GM23248 (cell line): ENCODE data around the gene CENPN. TPM values are rescaled to one million over a fixed set of nuclear protein-coding genes. Genes with fewer than 3 reads are reported as not detected.

Experiments
- DNase-seq: peaks from one replicate; pipeline ENCODE4 v3.0.0-alpha.2; 2015
- H2AFZ ChIP-seq: fragments of 200-600 bp; sonication (generic); 2 replicates; pipeline ENCODE4 v1.6.1; 2016; ENCODE audit warnings: antibody characterized with exemption
- H3F3A ChIP-seq: fragments of 200-600 bp; sonication (generic); 2 replicates; pipeline ENCODE4 v1.6.1; 2016; ENCODE audit warnings: mild to moderate bottlenecking, antibody characterized with exemption, mixed run types; ENCODE audit not compliant: insufficient read depth
- H3K27ac ChIP-seq: fragments of 200-600 bp; sonication (generic); 2 replicates; pipeline ENCODE4 v1.5.1; 2016; ENCODE audit warnings: mild to moderate bottlenecking
- H3K27me3 ChIP-seq: fragments of 200-600 bp; sonication (generic); replicated peaks from 2 replicates; pipeline ENCODE4 v1.6.1; 2016; ENCODE audit warnings: mild to moderate bottlenecking; ENCODE audit not compliant: insufficient read depth
- H3K36me3 ChIP-seq: fragments of 200-600 bp; sonication (generic); 2 replicates; pipeline ENCODE4 v1.6.1; 2016; ENCODE audit warnings: low read depth, mild to moderate bottlenecking
- H3K4me1 ChIP-seq: fragments of 200-600 bp; sonication (generic); 2 replicates; pipeline ENCODE4 v1.6.1; 2016; ENCODE audit warnings: mild to moderate bottlenecking; ENCODE audit not compliant: insufficient read depth
- H3K4me2 ChIP-seq: fragments of 200-600 bp; sonication (generic); one replicate; pipeline ENCODE4 v1.6.1; 2016; ENCODE audit warnings: mild to moderate bottlenecking; ENCODE audit not compliant: unreplicated experiment
- H3K4me3 ChIP-seq: fragments of 200-600 bp; sonication (generic); 2 replicates; pipeline ENCODE4 v1.5.1; 2016; ENCODE audit warnings: mild to moderate bottlenecking
- H3K79me2 ChIP-seq: fragments of 200-600 bp; sonication (generic); 2 replicates; pipeline ENCODE4 v1.6.1; 2016; ENCODE audit warnings: mild to moderate bottlenecking; ENCODE audit not compliant: insufficient read depth
- H3K9ac ChIP-seq: fragments of 200-600 bp; sonication (generic); 2 replicates; pipeline ENCODE4 v1.6.1; 2016; ENCODE audit warnings: mild to moderate bottlenecking
- H3K9me2 ChIP-seq: fragments of 200-600 bp; sonication (generic); 2 replicates; pipeline ENCODE4 v1.6.1; 2016; ENCODE audit warnings: mixed run types, mild to moderate bottlenecking, moderate library complexity; ENCODE audit not compliant: insufficient read depth
- H3K9me3 ChIP-seq: fragments of 200-600 bp; sonication (generic); one replicate; pipeline ENCODE4 v1.6.1; 2017; ENCODE audit warnings: low read depth
- H4K20me1 ChIP-seq: fragments of 200-600 bp; sonication (generic); 2 replicates; pipeline ENCODE4 v1.6.0; 2016; ENCODE audit not compliant: insufficient read depth
- EZH2 ChIP-seq: fragments of 200-600 bp; sonication (generic); IDR thresholded peaks from 2 replicates; pipeline ENCODE4 v1.6.1; 2018; ENCODE audit warnings: antibody characterized with exemption, mild to moderate bottlenecking; ENCODE audit not compliant: insufficient read depth, poor library complexity, severe bottlenecking
- EZH2phosphoT487 ChIP-seq: fragments of 200-600 bp; sonication (generic); IDR thresholded peaks from 2 replicates; pipeline ENCODE4 v1.6.1; 2018; ENCODE audit warnings: antibody characterized with exemption, moderate library complexity, mild to moderate bottlenecking, low read depth; ENCODE audit not compliant: insufficient read depth
- WGBS, 2 experiments: methylation state at CpG; one replicate each; pipeline ENCODE4 v1.1.6; 2015 to 2017; ENCODE audit warnings: low lambda C conversion rate in 2 of 2, low coverage in 1 of 2; ENCODE audit errors: missing lambda C conversion rate in 2 of 2; 5-methylcytosine and 5-hydroxymethylcytosine counted together
- in situ Hi-C: fragments of 300-500 bp; cut with MboI; formaldehyde crosslinking; loops from 2 replicates; pipeline ENCODE4 v1.15.0; 2020
- polyA plus RNA-seq: library from polyadenylated mRNA; unstranded; fragments of >200 nt; fragmentation: Nextera tagmentation; extraction: Ambion mirVana; gene quantifications from 2 replicates; pipeline ENCODE4 v1.2.1, GENCODE V29; 2016
- total RNA-seq: library from RNA; depleted of rRNA; stranded (reverse); fragments of >200 nt; shearing (Covaris generic); gene quantifications from 2 replicates; pipeline ENCODE4 v1.2.3, GENCODE V29; 2014

CENPN gene
- total and polyA plus RNA-seq, 2 experiments from 2014 or later: 29.0 to 29.2 TPM

- TF ChIP-seq EZH2 (no peak), EZH2phosphoT487 (no peak)
- no peak overlapping the region for H3K9ac ChIP-seq
- no peaks in the 10 kb centered on the region for H4K20me1 ChIP-seq
- no peaks in the 10 kb centered on the region for H3K9me3 ChIP-seq
- H3K4me2 ChIP-seq: no peak overlapping the region
- in situ Hi-C loops: no loop called here
- H2AFZ ChIP-seq: no peak overlapping the region
- no peak overlapping the region for H3K27ac ChIP-seq
- no peaks in the 10 kb centered on the region; the same call in 1 of the 2 replicates for H3K9me2 ChIP-seq
- peaks cover 4% of the 10 kb centered on the region; the same call in 1 of the 2 replicates for H3F3A ChIP-seq
- H3K4me1 ChIP-seq: no peaks in the 10 kb centered on the region
- DNase-seq: no peak
- H3K4me3 ChIP-seq: no peak overlapping the region
- H3K27me3 ChIP-seq: no peaks in the 10 kb centered on the region
- no peaks in the 10 kb centered on the region for H3K79me2 ChIP-seq
- H3K36me3 ChIP-seq: no peaks in the 10 kb centered on the region
- WGBS, 2 experiments: 79 to 88% methylated on average over 4 of the region's 4 CpGs
Observed at GRCh38 chr16:80966617-80967016, 40.4 kb upstream of the CENPN start.

- in situ Hi-C loops: no loop called here
- no peaks in the 10 kb centered on the region for H3K79me2 ChIP-seq
- no peaks in the 10 kb centered on the region for H3K9me3 ChIP-seq
- no peaks in the 10 kb centered on the region for H3K36me3 ChIP-seq
- H4K20me1 ChIP-seq: no peaks in the 10 kb centered on the region
- H2AFZ ChIP-seq: no peak overlapping the region
- 72 to 83% methylated on average over 4 of the region's 4 CpGs for WGBS, 2 experiments
- DNase-seq: peak; percentile 68
- H3K27ac ChIP-seq: no peak overlapping the region
- no peaks in the 10 kb centered on the region; the same call in 1 of the 2 replicates for H3K9me2 ChIP-seq
- no peak overlapping the region for H3K4me3 ChIP-seq
- H3K4me2 ChIP-seq: no peak overlapping the region
- H3K9ac ChIP-seq: no peak overlapping the region
- peaks cover 4% of the 10 kb centered on the region; the same call in 1 of the 2 replicates for H3F3A ChIP-seq
- no peaks in the 10 kb centered on the region for H3K4me1 ChIP-seq
- TF ChIP-seq EZH2: no peak
- no peak for TF ChIP-seq EZH2phosphoT487
- no peaks in the 10 kb centered on the region for H3K27me3 ChIP-seq
Observed at GRCh38 chr16:80968386-80969113, 38.5 kb upstream of the CENPN start.

- Histone ChIP-seq H3K36me3 (no peaks in the 10 kb centered on the region), H3K4me2 (no peak overlapping the region), H3K27me3 (no peaks in the 10 kb centered on the region), H3K79me2 (no peaks in the 10 kb centered on the region), H3F3A (no peaks in the 10 kb centered on the region), H2AFZ (no peak overlapping the region), H3K4me1 (no peaks in the 10 kb centered on the region), H3K9ac (no peak overlapping the region), H3K27ac (no peak overlapping the region), H3K9me3 (no peaks in the 10 kb centered on the region), H4K20me1 (no peaks in the 10 kb centered on the region), H3K9me2 (no peaks in the 10 kb centered on the region), H3K4me3 (no peak overlapping the region)
- in situ Hi-C loops: no loop called here
- 92 to 98% methylated on average over 3 of the region's 3 CpGs for WGBS, 2 experiments
- TF ChIP-seq EZH2 (no peak), EZH2phosphoT487 (no peak)
- DNase-seq: no peak
Observed at GRCh38 chr16:80969114-80969484, 37.9 kb upstream of the CENPN start.

- in situ Hi-C loops: no loop called here
- H3K9me3 ChIP-seq: no peaks in the 10 kb centered on the region
Observed at GRCh38 chr16:80971819-80972218, 35.2 kb upstream of the CENPN start.

More at GRCh38 chr16:80971819-80972218, 35.2 kb upstream of the CENPN start:
- TF ChIP-seq EZH2 (no peak), EZH2phosphoT487 (no peak)
- 77 to 78% methylated on average over 2 of the region's 2 CpGs for WGBS, 2 experiments
- Histone ChIP-seq H3K9me2 (no peaks in the 10 kb centered on the region), H4K20me1 (no peaks in the 10 kb centered on the region), H2AFZ (no peak overlapping the region), H3K4me3 (no peak overlapping the region), H3K9ac (no peak overlapping the region), H3K27me3 (no peaks in the 10 kb centered on the region), H3K4me2 (no peak overlapping the region), H3K4me1 (no peaks in the 10 kb centered on the region), H3K79me2 (no peaks in the 10 kb centered on the region), H3K36me3 (no peaks in the 10 kb centered on the region), H3F3A (no peaks in the 10 kb centered on the region), H3K27ac (no peak overlapping the region)
- DNase-seq: no peak
